ENCODE data around the gene IGFBPL1. TPM values are rescaled to one million over a fixed set of nuclear protein-coding genes. Genes with fewer than 3 reads are reported as not detected.
"Not testable (repeated sequence)": the region's sequence is repeated elsewhere in the genome, so short reads cannot be mapped to it uniquely, and the experiment has no call there.

The IGFBPL1 gene
- total RNA-seq, 1 donor from 2014 or later: 42.0 TPM

GRCh38 chr9:38380872-38381534 lies 43.3 kb downstream of the IGFBPL1 start:
- DNase-seq (ENCODE audit: low spot score in 2 of 2) (no peak), FAIRE-seq (no peak)

- FAIRE-seq: no peak
- DNase-seq (ENCODE audit: low spot score in 2 of 2): no peak
Observed at GRCh38 chr9:38380230-38380871, 43.9 kb downstream of the IGFBPL1 start.

- not testable (repeated sequence) for DNase-seq (ENCODE audit: low spot score in 2 of 2); FAIRE-seq
Observed at GRCh38 chr9:38377336-38378083, 46.7 kb downstream of the IGFBPL1 start.

- no peak for DNase-seq (ENCODE audit: low spot score in 2 of 2)
- FAIRE-seq: no peak
Observed at GRCh38 chr9:38376021-38376670, 48.1 kb downstream of the IGFBPL1 start.

GRCh38 chr9:38375572-38375963 lies 48.7 kb downstream of the IGFBPL1 start:
- DNase-seq (ENCODE audit: low spot score in 2 of 2) (no peak), FAIRE-seq (no peak)

GRCh38 chr9:38374847-38375571 lies 49.2 kb downstream of the IGFBPL1 start:
- no peak for FAIRE-seq
- DNase-seq (ENCODE audit: low spot score in 2 of 2): no peak

GRCh38 chr9:38373679-38374078 lies 50.6 kb downstream of the IGFBPL1 start:
- no peak for FAIRE-seq
- no peak for DNase-seq (ENCODE audit: low spot score in 2 of 2)

- no peak for FAIRE-seq
Observed at GRCh38 chr9:38372762-38373619, 51.3 kb downstream of the IGFBPL1 start.

GRCh38 chr9:38371495-38371894 lies 52.8 kb downstream of the IGFBPL1 start:
- DNase-seq (ENCODE audit: low spot score in 2 of 2) (no peak), FAIRE-seq (no peak)

More at GRCh38 chr9:38372762-38373619, 51.3 kb downstream of the IGFBPL1 start:
- no peak for DNase-seq (ENCODE audit: low spot score in 2 of 2)

- FAIRE-seq: no peak
Observed at GRCh38 chr9:38370176-38370575, 54.1 kb downstream of the IGFBPL1 start.

GRCh38 chr9:38368731-38369130 lies 55.5 kb downstream of the IGFBPL1 start:
- DNase-seq (ENCODE audit: low spot score in 2 of 2): no peak
- FAIRE-seq: no peak

More at GRCh38 chr9:38370176-38370575, 54.1 kb downstream of the IGFBPL1 start:
- no peak for DNase-seq (ENCODE audit: low spot score in 2 of 2)

- DNase-seq (ENCODE audit: low spot score in 2 of 2): no peak
- FAIRE-seq: no peak
Observed at GRCh38 chr9:38367898-38368297, 56.4 kb downstream of the IGFBPL1 start.

GRCh38 chr9:38363589-38363925 lies 60.7 kb downstream of the IGFBPL1 start:
- no peak for DNase-seq (ENCODE audit: low spot score in 2 of 2)
- no peak for FAIRE-seq

- no peak for FAIRE-seq
Observed at GRCh38 chr9:38362852-38363588, 61.2 kb downstream of the IGFBPL1 start.

GRCh38 chr9:38361473-38361850 lies 62.8 kb downstream of the IGFBPL1 start:
- FAIRE-seq (no peak), DNase-seq (ENCODE audit: low spot score in 2 of 2) (no peak)

More at GRCh38 chr9:38362852-38363588, 61.2 kb downstream of the IGFBPL1 start:
- peak; percentile 22 to 61 for DNase-seq (ENCODE audit: low spot score in 2 of 2)

- DNase-seq (ENCODE audit: low spot score in 2 of 2): no peak
Observed at GRCh38 chr9:38360839-38361472, 63.3 kb downstream of the IGFBPL1 start.

GRCh38 chr9:38359689-38360385 lies 64.4 kb downstream of the IGFBPL1 start:
- FAIRE-seq (no peak), DNase-seq (ENCODE audit: low spot score in 2 of 2) (no peak)

More at GRCh38 chr9:38360839-38361472, 63.3 kb downstream of the IGFBPL1 start:
- FAIRE-seq: no peak

- FAIRE-seq: no peak
Observed at GRCh38 chr9:38359297-38359653, 65.0 kb downstream of the IGFBPL1 start.

More at GRCh38 chr9:38359297-38359653, 65.0 kb downstream of the IGFBPL1 start:
- no peak for DNase-seq (ENCODE audit: low spot score in 2 of 2)

Data from frontal cortex (tissue), 4 donors.